GM18861 (cell line): ENCODE data around the gene SMAD6.
"Not testable (repeated sequence)": the region's sequence is repeated elsewhere in the genome, so short reads cannot be mapped to it uniquely, and the experiment has no call there.

Source experiments
- ATAC-seq: cut with Tn5 transposase; IDR thresholded peaks from one replicate; pipeline ENCODE4 v1.9.1; 2021; ENCODE audit not compliant: unreplicated experiment

SMAD6 gene

DNA sequence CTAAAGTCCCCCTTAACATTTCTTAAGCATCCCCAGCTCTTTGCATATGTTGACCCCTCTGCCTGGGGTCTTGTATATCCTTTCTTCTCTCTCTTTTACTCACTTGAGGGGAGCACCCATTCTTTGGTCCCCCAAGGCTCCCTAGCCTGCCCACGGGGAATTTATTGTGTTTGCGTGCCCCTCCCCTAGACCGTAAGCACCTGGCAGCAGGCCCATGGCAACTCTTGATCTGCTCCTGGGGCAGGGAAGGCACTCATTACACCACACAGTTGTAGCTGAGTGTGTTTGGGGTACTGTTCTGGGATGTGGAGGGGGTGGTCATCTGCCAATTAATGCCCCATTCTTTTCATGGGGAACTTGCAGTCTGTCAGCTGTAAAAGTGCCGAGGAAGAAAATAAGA, 27.3 kb upstream of the SMAD6 start:
- ATAC-seq = no peak

DNA sequence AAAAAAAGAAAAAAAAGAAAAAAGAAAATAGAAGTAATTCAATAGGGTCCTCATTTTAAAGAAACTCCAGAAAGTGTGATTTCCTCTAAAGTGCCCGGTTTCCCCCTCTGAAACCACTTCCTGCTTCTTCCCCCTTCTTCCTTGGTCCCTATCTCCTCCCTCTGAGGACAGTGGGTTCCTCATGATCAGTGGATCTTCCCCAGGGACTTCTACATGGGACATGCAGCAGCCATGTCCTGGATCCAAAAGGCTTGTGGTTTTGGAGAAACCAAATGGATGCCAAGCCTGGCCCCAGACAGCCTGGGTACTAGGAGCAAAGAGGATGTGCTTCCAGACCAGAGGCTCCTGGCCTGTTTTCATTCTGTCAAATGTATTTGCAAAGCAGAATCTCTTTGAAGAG, 26.6 kb upstream of the SMAD6 start:
- ATAC-seq = no peak

DNA sequence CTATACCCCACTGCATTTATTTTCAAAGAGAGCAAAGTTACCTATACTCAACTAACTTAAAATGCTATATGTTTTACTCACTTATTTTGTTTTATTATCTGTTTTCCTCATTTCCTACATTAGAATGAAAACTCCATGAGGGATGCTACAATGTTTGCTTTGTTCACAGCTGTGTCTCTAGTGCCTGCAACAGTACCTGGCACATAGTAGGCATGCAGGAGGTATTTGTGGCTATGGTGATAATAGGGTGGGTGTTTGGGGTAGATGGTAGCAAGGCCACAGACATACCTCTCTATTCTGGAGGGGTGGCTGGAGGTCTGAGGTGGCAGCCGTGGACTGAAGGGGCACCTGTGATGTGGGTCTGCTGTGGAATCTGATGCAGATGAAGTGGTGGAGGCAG, 24.7 kb upstream of the SMAD6 start:
- no peak for ATAC-seq

DNA sequence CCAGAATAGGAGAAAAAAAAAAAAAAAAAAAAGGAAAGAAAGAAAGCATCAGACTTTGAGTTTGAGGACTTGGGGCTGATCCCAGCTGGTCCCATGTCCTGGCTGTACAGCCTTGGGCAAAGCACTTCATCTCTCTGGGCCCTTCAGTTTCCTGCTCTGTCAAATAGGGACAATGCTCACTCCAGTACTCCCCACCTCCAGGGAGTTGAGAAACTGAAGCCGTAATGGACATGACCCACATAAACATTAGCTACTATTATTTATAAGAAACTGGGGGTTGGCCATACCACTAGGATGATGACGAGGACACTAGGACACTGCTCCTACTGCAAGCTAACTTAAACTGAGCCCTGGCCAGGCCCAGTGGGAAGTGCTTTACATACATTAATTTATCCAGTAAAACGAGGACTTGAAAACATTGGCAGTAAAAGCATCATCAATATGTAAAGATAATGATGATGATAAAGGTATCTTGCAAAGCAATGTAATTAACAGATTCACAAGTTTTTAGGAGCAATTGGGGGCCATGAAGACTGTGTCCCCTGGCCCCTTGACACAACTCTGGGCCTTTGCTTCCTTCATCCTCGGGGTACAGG, 22.9 kb upstream of the SMAD6 start:
- no peak for ATAC-seq

DNA sequence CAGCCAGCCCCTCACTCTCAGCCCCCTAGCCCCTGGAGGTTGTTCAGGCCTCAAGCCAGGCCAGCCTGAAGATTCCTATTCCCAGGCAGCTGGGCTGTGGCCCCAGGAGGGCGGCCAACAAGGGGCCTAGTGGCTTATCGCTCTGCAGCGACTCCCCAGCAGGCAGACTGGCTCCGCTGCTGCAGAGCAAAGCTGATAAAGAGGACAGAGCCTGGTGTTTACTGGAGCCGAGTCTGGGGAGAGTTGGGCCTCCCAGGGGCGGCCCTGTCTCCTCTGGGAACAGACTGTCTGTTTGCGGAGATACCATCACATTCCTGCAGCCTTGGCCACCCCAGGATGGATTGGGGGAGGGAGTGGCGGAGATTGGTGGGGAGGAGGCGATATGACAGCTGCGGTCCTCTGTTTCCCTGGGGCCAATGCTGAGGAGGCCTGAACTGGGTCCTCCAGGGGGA, 22.4 kb upstream of the SMAD6 start:
- no peak for ATAC-seq

DNA sequence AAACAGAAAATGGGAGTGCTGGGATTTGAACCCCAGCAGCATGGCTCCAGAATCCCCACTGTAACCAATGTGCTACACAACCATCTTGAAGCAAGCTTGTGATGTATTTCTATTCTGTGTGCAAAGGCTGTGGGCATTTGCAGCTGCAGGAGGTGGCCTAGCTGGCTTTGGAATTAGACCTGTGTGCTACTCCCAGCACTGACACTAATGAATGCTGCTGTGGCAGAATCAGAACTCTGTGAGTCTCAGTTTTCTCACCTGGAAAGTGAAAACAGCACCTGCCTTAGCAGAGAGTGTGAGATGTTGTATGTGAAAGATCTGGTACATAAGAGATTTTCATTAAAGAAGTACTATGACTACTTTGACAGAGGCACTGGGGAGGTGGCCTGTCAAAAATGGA, 21.5 kb upstream of the SMAD6 start:
- no peak for ATAC-seq

DNA sequence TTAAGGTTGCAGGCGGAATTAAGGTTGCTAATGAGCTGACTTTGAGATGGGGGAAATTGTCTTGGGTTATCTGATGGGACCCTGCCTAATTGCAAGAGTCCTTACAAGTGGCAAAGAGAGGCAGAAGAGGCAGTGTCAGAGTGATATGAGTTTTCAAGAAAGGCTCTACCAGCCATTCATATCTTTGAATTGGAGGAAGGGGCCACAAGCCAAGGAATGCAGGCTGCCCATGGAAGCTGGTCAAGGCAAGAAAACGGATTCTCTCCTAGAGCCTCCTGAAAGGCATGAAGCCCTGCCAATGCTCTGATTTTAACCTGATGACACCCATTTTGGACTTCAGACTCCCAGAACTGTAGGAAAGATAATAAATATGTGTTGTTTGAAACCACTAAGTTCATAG, 20.6 kb upstream of the SMAD6 start:
- ATAC-seq = no peak

DNA sequence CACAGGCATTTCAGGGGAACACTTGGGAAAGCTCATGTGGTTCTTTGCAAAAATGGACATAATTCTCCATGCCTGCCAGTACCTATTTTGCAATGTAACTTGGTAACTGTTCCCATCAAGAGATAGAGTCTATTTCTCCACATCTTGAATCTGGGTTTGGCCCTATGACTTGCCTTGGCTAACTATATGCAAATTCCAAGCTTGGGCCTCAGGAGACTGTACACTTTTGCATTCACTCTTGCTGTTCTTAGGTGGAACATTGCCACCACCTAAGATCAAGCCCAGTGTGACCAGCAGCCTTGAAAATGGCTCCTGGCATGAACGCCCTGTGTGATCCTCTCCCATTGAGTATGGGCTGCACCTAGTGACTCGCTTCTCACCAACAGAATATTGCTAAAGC, 19.8 kb upstream of the SMAD6 start:
- no peak for ATAC-seq

DNA sequence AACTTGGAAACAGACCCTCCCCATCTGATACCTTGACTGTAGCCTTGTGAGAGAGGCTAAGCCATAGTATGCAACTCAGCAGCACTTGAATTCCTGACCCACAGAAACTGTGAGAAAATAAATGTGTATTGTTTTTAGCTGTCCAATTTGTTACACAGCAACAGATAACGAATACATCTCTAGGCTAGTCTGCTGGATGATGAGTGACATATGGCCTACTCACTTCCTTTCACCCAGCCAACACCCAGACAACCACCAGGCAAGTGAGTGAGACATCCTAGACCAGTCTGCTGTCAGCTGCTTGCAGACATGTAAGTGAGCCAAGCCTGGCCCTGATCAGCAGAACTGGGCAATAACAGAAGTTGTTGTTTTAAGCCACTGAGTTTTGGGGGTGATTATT, 19.2 kb upstream of the SMAD6 start:
- no peak for ATAC-seq

DNA sequence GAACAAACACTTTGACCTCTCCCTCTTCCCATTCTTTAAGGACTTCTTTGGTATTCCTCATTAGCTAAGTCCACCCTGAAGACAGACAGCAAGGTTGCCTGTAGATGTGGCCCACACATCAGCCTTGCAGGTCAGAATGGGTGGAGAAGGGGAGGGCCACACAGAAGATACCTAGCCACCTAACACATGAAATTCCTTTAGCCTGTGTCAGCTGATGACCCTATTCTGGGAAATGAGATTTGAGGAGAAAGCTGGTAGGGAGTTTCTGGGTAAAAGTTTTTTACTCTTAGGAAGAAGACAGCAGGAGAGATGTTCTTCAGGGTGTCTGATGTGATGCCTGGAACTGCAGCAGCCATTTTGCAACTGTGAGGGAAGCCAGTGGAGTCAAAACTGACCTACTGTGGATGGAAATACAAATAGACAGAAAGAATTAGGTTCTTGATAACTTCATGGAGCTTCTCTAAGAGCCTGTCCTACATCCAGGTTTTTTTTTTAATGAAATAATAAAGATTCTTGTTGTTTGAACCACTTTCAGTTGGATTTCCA, 17.8 kb upstream of the SMAD6 start:
- no peak for ATAC-seq

DNA sequence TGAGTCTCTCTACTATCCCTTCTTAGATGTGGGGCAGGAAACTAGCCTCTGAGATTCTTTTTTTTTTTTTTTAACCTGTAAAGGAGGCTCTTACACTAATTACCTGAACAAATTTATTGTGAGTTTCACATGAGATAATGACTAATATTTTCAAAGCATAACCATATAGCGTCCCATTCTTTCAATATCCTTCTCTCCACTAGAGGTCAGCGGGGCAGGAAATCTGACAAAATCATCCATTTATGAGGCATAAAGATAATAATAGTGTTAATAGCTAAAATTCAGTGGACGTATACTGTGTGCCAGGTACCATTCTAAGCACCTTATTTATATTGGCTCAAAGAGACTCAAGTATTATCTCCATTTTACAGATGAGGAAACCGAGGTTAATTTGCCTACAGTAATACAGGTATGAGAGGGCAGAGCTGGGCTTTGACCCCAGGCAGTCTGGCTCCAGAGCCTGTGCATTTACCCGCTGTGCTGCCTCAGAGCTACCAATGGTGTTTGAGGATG, 16.3 kb upstream of the SMAD6 start:
- ATAC-seq = no peak

DNA sequence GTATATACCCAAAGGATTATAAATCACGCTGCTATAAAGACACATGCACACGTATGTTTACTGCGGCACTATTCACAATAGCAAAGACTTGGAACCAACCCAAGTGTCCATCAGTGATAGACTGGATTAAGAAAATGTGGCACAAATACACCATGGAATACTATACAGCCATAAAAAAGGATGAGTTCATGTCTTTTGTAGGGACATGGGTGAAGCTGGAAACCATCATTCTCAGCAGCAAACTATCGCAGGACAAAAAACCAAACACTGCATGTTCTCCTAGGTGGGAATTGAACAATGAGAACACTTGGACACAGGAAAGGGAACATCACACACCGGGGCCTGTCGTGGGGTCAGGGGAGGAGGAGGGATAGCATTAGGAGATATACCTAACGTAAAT, 11.1 kb upstream of the SMAD6 start:
- not testable (repeated sequence) for ATAC-seq

DNA sequence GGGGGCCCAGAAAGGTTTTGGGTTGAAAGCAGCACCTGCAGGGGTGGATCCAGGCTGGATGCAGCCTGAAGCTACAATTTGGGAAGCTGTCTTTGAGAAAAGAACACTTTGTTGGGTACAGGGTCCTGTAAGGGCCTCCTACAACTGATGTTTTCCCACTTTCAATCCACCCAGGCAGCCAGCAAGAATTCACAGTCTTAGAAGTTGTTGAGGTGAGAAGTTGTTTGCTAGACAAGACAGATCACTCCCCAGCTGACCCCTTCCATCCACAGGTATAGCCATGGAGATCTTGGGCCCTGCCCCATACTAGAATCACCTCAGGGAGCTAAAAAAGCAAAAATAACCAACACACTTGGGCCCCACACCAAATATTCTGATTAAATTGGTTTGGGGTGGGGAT, 10.3 kb upstream of the SMAD6 start:
- ATAC-seq = no peak

DNA sequence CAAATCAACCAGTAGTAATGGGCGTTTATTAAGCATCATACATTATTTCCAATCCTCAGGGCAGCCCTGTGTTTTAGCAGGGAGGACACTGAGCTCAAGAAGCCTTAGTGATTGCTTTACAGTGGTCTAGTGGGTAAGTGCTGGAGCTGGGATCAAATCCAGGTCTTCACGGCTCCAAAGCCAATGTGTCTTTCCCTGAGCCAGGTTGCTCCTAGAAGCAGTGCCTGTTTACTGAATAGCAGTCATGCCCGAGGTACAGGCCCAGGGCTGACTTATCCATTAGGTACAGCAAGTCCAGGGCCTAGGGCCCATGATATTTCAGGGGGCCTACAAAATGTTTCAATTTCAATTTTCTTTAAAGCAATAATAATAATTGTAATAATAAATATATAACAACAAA, 9.6 kb upstream of the SMAD6 start:
- no peak for ATAC-seq

DNA sequence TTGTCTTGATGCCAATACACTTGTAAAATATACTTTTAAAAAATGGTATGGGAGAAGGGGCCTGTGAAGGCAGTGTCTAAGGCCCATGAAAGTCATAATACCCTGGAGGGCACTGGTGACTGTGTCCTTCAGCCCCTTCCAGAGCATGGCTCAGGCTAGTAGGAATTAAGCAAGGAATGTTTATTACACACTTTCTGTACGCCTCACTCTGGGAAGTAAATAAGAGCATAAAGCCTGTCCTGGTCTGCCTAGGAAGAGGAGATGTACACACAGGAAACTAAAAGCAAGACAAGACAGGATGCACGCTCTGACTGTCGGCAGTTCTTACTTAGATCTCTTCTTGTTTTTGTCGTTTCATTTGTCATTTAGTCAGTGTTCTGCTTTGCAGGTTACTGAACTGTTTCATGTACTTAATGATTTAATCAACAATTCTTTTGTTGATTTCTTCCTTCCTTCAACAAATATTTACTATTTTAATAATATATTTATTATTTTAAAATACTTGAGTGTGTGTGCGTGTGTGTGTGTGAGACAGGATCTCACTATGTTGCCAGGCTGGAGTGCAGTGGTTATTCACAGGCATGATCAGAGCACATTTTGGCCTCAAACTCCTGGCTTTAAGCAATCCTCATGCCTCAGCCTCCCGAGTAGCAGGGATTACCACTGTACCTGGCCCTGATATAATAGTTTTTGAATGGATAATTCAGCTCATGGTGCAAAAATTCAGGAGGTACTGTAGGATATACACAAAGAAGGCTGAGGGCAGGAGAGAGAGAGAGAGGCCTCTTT, 9.0 kb upstream of the SMAD6 start:
- ATAC-seq = peak; percentile 49

DNA sequence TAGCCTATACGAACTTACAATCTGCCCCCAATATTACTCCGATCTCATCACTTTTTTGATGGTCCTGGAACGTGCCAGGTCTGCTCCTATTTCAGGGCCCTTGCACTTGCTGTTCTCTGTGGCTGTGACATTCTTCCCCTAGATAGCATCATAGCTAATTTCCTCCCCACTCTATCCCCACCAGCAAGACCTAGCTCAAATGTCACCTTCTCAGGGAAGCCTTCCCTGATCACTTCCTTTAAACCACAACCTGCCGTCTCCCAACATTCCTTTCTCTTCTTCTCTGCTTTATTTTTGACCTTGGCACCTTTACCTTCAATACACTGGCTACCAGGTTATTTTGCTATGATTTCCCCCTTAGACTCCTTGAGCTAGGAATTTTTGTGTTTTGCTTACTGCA, 5.3 kb upstream of the SMAD6 start:
- no peak for ATAC-seq

DNA sequence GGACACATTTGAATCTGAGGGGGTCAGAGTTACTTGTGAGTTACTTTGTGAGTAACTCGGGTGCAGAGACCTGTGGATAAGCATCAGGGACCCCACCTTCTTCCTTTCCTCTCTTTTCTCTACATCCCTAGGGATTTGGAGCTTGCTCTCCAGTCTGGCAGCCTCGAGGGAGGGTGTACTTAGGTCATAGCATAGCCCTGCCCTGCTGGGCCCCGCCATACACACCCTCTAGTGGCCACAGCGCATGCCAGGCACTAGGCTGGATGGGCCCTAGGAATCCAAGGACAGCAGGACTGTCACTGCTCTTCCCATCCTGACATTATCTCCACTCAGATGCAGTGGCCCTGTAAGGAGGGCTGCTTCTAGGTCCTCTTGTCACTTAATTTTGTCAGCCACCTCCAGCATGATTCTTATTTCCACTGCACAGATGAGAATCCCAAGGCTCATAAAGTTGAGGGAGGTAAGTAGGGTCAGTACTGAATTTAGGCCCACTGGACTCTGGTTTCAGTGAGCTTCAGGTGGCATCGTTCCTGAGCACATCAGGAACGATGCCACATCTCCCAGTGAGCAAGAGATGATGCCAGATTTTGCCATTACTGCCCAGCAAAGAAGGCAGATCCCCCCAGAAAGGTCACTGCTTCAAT, 3.6 kb upstream of the SMAD6 start:
- ATAC-seq = no peak

DNA sequence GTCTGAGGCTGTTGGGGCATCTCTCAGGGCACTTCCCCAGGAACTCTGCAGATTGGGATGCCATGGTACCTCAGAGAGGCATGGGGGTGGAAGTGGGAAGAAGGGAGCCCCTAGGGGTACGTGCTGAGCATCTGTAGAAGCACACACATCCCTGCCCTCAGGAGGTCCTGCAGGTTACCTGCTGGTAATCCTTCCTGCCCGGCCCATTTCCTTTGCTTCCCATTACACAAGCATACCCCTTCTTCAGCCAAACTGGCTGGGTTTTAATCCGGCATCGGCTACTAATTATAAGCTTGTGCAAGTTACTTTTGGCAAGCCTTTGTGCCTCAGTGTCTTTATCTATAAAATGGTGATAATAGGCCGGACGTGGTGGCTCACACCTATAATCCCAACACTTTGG, 3.1 kb upstream of the SMAD6 start:
- ATAC-seq = no peak

DNA sequence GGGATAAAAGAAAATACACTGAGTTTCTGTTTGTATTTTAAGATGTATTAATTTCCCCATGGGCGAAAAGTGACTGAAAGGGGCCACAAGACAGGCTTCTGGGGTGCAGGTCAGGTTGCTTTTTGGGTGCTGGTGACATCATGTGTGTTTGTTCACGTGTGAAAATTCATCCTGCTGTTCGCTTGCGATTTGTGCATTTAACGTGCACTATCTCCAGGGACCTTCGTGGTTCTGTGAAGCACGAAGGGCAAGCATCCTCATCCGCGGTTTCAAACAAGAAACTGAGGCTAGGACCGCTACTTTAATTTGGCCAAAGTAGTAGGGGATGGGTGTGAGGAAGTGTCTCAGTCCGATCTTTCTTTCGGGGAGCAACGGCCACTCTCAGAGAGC, 1.6 kb upstream of the SMAD6 start:
- ATAC-seq = no peak

DNA sequence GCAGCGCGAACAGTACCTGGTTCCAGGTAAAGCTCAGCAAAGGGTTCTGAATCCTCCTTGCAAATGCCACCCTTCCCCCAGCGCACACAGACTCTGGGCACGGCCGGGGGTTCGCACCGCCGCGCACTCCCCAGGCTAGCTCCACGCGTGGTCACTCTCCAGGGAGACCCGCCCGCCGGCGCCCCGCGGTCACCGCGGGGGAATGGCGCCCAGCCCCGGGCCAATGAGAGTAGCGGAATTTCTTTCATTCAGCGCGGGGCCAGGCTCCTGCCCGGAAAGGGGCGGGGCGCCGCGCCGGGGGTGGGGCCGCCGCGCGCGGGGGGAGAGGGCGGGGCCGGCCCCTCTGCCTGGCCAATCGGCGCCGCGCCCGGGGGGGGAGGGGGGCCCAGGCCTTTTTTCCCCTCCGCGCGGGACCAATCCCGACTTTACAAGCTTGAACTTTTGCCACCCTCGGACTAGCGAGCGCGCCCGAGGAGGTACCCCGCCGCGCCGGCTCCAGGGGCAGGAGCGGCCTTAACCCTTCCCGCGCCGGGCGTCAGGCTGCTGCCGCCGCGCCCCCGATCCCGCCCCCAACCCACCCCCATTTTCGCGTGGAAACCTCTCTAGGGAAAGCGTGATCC, 1.1 kb upstream of the SMAD6 start:
- peak; percentile 41 for ATAC-seq

DNA sequence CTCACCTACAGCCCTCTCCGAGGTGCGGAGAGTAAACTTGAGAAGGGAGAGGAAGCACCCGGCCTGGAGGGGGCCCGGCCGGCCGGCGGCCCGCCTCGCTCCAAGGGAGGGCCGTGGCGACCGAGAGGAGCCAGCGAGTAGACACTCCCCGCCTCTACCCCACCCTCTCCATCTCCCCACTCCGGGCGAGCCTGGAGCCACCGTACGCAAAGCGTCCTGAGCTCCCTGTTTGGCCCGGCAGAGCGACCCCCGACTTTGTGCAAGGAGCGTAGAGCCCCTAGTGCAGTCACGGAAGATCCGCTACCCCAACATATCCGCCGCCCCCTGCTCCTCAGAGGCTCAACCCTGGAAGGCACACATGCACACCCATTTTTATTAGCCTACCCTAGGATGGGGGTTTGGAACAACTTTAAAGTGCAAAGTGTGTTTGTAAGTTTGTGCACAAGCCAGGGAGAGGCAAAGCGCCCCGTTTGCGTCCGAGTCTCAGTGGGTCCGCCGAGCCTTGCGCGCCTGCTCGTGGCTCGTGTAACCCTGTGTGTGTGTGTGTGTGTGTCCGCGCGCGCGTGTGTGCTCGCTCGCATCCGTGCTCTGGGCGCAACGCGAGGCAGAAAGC, 508 bp upstream of the SMAD6 start:
- ATAC-seq = peak; percentile 17
